AML-193 (cell line): Measurements from ENCODE around the gene GTPBP3.
"Not testable (repeated sequence)": the region's sequence is repeated elsewhere in the genome, so short reads cannot be mapped to it uniquely, and the experiment has no call there.

Experiments
- DNase-seq, 2 experiments: peaks; one replicate each; lab custom pipeline; 2025; lab: John Stamatoyannopoulos, UW

Gene GTPBP3

DNA sequence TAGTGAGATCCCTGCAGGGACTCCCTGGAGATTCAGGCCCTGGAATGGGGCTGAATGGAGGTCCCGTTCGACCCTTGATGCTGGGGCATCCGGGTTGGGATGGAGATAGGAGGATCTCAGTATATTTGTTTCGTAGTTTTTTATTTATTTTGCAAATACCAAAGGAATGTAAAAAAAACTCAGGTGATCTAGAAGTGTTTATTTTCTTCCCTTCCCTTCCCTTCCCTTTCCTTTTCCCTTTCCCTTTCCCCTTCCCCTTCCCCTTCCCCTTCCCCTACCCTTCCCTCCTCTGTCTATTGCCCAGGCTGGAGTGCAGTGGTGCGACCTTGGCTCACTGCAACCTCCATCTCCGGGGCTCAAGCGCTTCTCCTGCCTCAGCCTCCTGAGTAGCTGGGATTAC is 4.5 kb downstream of the GTPBP3 start:
- no peak for DNase-seq

DNA sequence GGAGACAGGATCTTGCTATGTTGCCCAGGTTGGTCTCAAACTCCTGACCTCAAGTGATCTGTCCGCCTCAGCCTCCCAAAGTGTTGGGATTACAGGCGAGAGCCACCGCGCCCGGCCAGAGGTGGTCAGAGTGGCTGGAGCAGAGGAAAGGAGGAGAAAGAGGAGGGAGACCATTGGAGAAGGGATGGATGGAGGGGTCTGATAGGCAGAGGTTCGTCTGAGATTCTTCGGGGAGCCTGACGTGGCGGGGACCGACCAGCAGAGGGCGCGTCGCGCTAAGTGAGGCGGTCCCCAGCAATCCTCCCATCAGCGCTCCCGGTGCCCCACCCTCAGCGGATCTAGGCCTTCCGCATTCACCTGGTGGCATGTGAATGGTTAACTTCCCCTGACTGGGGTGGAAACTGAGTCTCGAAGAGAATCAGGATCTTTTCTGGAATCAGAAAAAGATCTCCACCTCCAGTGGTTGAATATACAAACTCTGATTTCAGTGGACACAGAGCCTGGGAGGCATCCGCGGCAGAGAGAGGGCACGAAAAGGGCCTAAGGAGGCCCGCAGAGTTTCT is 8.8 kb downstream of the GTPBP3 start:
- DNase-seq = peak; percentile 48 to 52

GRCh38 chr19:17347361-17347760 is 10.0 kb downstream of the GTPBP3 start:
- DNase-seq = no peak

DNA sequence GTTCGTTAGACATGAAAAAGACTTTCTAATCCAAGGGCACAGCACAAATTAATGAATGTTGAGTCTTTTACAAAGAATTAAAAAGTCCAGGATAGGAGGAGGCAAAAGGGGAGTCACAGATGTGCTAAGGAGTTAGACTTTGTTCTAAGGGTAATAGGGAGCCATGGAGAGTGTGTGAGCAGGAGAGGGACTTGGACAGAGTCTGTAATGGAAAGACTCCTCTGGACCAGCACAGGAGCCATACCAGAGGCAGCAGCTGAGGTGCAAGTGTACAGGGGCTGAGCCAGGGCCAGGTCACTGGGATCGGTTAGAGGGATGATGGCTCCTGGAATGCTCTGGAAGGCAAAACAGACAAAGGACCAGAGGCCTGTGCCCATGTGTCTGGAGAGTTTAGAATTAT is 10.5 kb downstream of the GTPBP3 start:
- no peak for DNase-seq

- DNase-seq = no peak
These were observed 11.3 kb downstream of the GTPBP3 start for GRCh38 chr19:17348700-17349099.

- DNase-seq = no peak
These were observed 14.6 kb downstream of the GTPBP3 start for GRCh38 chr19:17351815-17352435.

DNA sequence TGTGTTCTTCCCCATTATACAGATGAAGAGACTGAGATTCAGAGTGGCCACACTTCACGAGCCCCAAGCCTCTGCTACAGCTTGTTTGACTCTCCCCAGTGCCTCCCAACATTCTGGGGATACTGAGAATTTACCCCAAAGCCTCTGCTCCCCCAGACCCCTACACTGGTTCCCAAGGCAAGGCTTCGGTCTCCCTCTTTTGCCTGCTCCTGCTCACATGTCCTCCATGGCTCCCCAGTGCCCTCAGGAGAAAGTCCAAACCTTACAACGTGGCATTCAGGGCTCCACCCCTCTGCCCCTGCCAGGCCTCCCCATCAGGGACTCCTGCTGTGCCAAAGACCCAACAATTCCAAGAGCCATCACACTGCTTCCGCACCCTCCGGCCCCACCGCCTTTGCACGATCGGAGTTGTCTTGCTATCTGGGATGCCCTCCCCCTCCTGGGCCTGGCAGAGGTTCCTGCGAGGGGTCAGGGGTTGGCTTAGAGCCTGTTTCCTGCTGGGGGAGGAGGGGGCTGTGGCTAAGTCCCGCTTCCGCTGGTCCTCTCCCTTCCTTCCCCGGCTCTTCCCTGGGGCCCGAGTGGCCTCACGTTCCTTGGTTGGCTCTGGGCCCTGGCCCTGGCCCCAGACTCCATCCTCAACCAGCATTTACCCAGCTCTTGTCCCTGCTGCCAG is 15.4 kb downstream of the GTPBP3 start:
- DNase-seq = no peak

DNA sequence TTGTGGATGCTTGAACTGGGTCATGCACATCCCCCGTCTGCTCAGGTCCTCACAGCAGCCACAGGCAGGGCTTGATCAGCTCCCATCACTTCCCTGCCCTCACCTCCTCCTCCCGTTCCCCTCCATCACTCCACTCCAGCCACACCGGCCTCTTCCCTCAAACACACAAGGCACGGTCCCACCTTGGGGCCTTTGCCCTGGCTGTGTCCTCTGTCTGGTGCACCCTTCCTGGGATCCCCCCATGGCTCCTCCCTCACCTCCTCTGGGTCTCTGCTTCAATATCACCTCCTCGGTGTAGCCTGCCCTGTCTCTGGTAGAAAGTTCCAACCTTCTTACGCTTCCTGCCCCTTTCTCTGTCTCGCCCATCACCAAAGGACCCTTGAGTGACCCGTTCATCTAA is 16.0 kb downstream of the GTPBP3 start:
- DNase-seq = no peak

DNA sequence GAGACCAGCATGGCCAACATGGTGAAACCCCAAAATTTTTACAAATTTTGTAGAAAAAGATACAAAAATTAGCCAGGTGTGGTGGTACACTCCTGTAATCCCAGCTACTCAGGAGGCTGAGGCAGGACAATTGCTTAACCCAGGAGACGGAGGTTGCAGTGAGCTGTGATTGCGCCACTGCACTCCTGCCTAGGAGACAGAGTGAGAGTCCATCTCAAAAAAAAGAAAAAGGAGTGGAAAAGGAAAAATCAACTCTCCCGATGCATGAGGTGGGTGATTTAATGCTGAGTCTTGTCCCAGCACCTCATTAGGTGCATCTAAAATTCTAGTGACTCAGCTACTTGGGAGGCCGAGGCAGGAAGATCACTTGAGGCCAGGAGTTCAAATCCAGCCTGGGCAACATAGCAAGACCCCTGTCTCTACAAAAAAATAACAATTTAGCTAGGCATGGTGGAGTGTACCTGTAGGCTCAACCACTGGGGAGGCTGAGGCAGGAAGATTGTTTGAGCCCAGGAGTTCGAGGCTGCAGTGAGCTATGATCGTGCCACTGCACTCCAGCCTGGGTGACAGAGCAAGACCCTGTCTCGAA is 19.8 kb downstream of the GTPBP3 start:
- DNase-seq = no peak

DNA sequence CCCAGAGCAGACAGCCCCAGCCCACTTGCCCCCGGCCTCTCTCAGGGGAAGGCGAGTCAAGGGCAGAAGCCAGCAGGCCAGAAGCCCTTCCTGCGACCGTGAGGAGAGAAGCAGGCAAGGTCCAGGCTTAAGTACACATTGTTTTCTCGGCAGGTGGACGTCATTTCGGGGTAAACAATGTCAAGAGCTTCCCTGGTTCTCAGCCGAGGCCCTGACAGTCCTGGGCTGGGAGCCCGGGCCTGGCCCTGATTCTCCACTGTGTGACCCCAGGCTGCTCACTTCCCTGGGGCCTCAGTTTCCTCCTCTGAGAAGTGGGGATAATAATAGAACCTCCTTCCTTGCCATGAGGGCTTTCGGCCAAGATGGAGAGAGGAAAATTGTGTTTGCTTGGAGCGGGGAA is 20.4 kb downstream of the GTPBP3 start:
- no peak for DNase-seq

DNA sequence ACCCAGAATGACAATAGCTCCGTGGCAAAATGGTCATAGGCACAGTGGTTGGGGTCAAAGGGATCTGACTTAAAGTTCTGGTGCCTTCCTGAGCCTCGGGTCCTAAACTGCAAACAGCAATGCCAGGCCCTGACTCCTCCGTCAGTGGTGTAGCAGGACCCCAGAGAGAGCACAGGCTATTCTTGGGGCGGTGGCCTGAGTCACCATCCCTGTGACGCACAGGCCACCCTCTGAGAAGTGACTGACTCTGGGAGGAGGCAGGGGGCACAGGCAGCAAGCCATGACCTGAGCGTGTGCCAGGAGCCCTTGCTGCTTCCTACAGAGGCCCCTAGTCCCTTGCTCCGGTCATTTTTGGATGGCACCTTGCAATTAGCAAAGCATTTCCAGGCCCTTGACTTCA is 21.0 kb downstream of the GTPBP3 start:
- DNase-seq = no peak

- DNase-seq = no peak
These were observed 22.8 kb downstream of the GTPBP3 start for GRCh38 chr19:17359905-17360800.

DNA sequence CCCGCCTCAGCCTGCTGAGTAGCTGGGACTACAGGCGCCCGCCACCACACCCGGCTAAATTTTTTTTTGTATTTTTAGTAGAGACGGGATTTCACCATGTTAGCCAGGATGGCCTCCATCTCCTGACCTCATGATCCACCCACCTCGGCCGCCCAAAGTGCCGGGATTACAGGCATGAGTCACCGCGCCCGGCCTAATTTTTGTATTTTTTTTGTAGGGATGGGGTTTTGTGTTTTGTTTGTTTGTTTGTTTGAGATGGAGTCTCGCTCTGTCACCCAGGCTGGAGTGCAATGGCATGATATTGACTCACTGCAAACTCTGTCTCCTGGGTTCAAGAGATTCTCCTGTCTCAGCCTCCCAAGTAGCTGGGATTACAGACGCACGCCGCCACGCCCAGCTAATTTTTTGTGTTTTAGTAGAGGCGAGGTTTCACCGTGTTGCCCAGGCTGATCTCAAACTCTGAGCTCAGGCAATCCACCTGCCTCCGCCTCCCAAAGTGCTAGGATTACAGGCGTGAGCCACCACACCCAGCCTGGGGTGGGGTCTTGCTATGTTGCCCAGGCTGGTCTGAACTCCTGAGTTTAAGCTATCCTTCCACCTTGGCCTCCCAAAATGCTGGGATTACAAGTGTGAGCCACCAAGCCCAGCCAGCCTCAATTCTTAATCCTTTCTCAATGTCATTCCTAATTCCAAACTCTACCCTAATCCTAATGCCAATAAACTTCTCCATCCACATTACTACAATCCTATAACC is 26.7 kb downstream of the GTPBP3 start:
- not testable (repeated sequence) for DNase-seq

GRCh38 chr19:17365361-17365760 is 28.0 kb downstream of the GTPBP3 start:
- no peak for DNase-seq

DNA sequence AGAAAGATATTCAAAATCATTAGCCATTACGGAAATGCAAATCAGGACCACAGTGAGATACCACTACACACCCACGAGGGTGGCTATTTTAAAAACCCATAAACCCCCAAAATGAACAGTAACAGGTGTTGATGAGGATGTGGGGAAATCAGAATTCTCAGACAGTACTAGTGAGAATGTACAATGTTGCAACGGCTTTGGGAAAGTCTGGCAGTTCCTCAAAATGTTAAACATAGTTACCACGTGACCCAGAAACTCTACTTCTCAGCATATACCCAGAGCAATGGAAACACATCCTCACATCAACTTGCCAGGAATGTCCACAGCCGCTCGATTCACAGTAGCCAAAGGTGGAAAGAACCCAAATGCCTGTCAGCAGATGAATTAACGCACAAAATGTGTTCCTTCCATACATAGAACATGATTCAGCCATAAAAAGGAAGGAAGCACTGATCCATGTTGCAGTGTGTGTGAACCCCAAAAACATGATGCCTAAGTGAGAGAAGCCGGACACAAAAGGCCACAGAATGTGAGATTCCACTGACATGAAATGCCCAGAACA is 32.8 kb downstream of the GTPBP3 start:
- DNase-seq = peak; percentile 79 to 80

- DNase-seq = no peak
These were observed 39.7 kb downstream of the GTPBP3 start, which contains the start of gene PLVAP for GRCh38 chr19:17376935-17377600. Gene PLVAP (minus strand): TSS chr19:17377342. CDS start chr19:17377288, 54 bp downstream.

- no peak for DNase-seq
These were observed 40.9 kb downstream of the GTPBP3 start for GRCh38 chr19:17378271-17378670.

- DNase-seq = no peak
These were observed 41.9 kb downstream of the GTPBP3 start for GRCh38 chr19:17379221-17379631.

DNA sequence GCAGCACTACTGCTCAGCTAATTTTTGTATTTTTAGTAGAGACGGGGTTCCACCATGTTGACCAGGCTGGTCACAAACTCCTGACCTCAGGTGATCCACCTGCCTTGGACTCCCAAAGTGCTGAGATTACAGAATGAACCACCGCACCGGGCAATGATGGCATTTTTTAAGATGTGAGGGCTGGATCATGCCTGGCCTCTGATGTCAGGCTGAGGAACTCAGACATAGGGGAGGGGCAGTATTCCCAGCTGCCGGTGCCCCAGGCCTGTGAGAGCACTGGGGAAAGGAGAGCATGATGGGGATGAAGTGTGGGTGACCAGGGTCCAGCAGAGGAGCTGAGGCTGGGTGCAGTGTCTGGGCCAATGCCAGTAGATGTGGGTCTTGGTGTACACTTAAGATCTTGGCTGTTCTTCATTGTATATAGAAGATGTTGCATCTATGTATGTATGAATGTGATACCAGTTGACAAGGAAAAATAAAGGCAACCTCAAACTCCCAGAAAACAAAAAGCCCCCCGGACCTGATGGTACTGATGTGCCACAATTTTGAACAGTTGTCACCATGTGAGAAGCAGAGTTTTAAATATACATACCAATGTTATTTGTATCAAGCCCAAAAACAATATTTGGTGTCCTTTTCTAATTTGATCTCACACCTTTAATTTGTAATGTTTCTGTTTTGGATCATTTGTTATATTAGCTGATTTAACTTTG is 43.2 kb downstream of the GTPBP3 start:
- no peak for DNase-seq
